Endothelial cell of umbilical vein (primary cell): ENCODE measurements around the gene TNFSF18. TPM values are rescaled to one million over a fixed set of nuclear protein-coding genes. Genes with fewer than 3 reads are reported as not detected.

Experiments used
- BruUV-seq: library from RNA; stranded (reverse); fragments of 400-500 nt; replicated peaks from 2 replicates; lab custom pipeline; 2021; lab: Mats Ljungman, UMichigan
- CTCF ChIA-PET: fragments of 300-600, 350-600 bp; sonication (Branson Sonifier 250); formaldehyde crosslinking; loops from one replicate; lab custom pipeline; 2021; ENCODE audit warnings: antibody characterized with exemption, inconsistent platforms; lab: Charles Lee
- POLR2A ChIA-PET: fragments of 300-600, 350-600 bp; sonication (Branson Sonifier 250); formaldehyde crosslinking; loops from one replicate; lab custom pipeline; 2021; ENCODE audit warnings: antibody characterized with exemption, inconsistent platforms; lab: Charles Lee
- DNase-seq: peaks from one replicate; pipeline ENCODE4 v3.0.0-alpha.2; 2011; ENCODE audit warnings: low read depth, low spot score
- FAIRE-seq: peaks from 2 replicates; lab custom pipeline; 2011; peaks lifted over from hg19 to GRCh38; lab: Jason Lieb, UNC
- H2AFZ ChIP-seq: 2 replicates; pipeline ENCODE4 v1.6.0; 2012; ENCODE audit warnings: low read depth, low read length, control low read depth, inconsistent platforms
- H3K27ac ChIP-seq: 2 replicates; pipeline ENCODE4 v1.5.1; 2011; ENCODE audit warnings: low read depth, mild to moderate bottlenecking, control low read depth, low read length, moderate library complexity; ENCODE audit not compliant: insufficient read depth
- H3K27me3 ChIP-seq, 2 experiments: 2 replicates each; pipeline versions ENCODE4 v1.6.0 to v1.6.1; 2011; ENCODE audit warnings: low read length in 2 of 2, mixed read lengths in 1 of 2; ENCODE audit not compliant: control insufficient read depth in 2 of 2, insufficient read depth in 2 of 2
- H3K36me3 ChIP-seq, 2 experiments: 2 replicates in 1 of 2; 3 replicates in 1 of 2; pipeline ENCODE4 v1.5.1; 2011; ENCODE audit warnings: low read length in 2 of 2, mild to moderate bottlenecking in 1 of 2, moderate library complexity in 1 of 2; ENCODE audit not compliant: control insufficient read depth in 2 of 2, insufficient read depth in 2 of 2; ENCODE audit errors: extremely low read depth in 1 of 2
- H3K4me1 ChIP-seq: 3 replicates; pipeline ENCODE4 v1.5.1; 2011; ENCODE audit warnings: mild to moderate bottlenecking, low read length; ENCODE audit not compliant: control insufficient read depth, insufficient read depth; ENCODE audit errors: extremely low read depth
- H3K4me2 ChIP-seq: 2 replicates; pipeline ENCODE4 v1.6.1; 2011; ENCODE audit warnings: low read length, control low read depth, mixed read lengths; ENCODE audit not compliant: insufficient read depth
- H3K4me3 ChIP-seq, 3 experiments: fragments of 200-600 bp in 1 of 3; sonication (generic), shearing (Covaris generic) in 1 of 3; replicated peaks in 1 of 3; 2 replicates each; pipeline ENCODE4 v1.5.1; 2011 to 2016; ENCODE audit warnings: control low read depth in 3 of 3, low read length in 3 of 3, mild to moderate bottlenecking in 2 of 3, inconsistent platforms in 1 of 3, low read depth in 1 of 3, moderate library complexity in 1 of 3; ENCODE audit not compliant: insufficient read depth in 1 of 3
- H3K79me2 ChIP-seq: 2 replicates; pipeline ENCODE4 v1.6.0; 2012; ENCODE audit warnings: low read length, inconsistent platforms; ENCODE audit not compliant: control insufficient read depth, insufficient read depth
- H3K9ac ChIP-seq: replicated peaks from 2 replicates; pipeline ENCODE3; 2011; ENCODE audit warnings: low read length, control low read depth; ENCODE audit not compliant: insufficient read depth; ENCODE audit errors: extremely low read depth
- H3K9me1 ChIP-seq: replicated peaks from 3 replicates; pipeline ENCODE4 v1.6.0; 2011; ENCODE audit warnings: mild to moderate bottlenecking, low read length; ENCODE audit not compliant: control insufficient read depth, insufficient read depth; ENCODE audit errors: extremely low read depth
- H3K9me3 ChIP-seq: replicated peaks from 2 replicates; pipeline ENCODE4 v1.5.1; 2012; ENCODE audit warnings: low read length, inconsistent platforms; ENCODE audit not compliant: control insufficient read depth, insufficient read depth
- H4K20me1 ChIP-seq: replicated peaks from 2 replicates; pipeline ENCODE3; 2011; ENCODE audit warnings: mild to moderate bottlenecking, low read length; ENCODE audit not compliant: control insufficient read depth, insufficient read depth; ENCODE audit errors: extremely low read depth
- EZH2 ChIP-seq: IDR thresholded peaks from 2 replicates; pipeline ENCODE4 v1.6.1; 2012; ENCODE audit warnings: borderline replicate concordance, low read depth, mild to moderate bottlenecking, moderate library complexity, low read length, inconsistent platforms; ENCODE audit not compliant: severe bottlenecking
- FOS ChIP-seq: IDR thresholded peaks from 2 replicates; pipeline ENCODE4 v1.6.1; 2011; ENCODE audit warnings: mild to moderate bottlenecking, low read length, moderate library complexity, borderline replicate concordance; ENCODE audit not compliant: insufficient read depth
- GATA2 ChIP-seq: IDR thresholded peaks from 2 replicates; pipeline ENCODE4 v1.7.0; 2011; ENCODE audit warnings: low read depth, mild to moderate bottlenecking, moderate library complexity, mixed read lengths, low read length; ENCODE audit not compliant: insufficient read length, insufficient read depth
- JUN ChIP-seq: IDR thresholded peaks from 2 replicates; pipeline ENCODE4 v1.6.1; 2011; ENCODE audit warnings: borderline replicate concordance, low read depth; ENCODE audit not compliant: insufficient read length, insufficient read depth
- MYC ChIP-seq: IDR thresholded peaks from one replicate; pipeline ENCODE4 v1.6.1; 2011; ENCODE audit warnings: mild to moderate bottlenecking, low read depth, low read length
- POLR2A ChIP-seq: IDR thresholded peaks from 2 replicates; pipeline ENCODE4 v1.6.1; 2012; ENCODE audit warnings: low read depth, mild to moderate bottlenecking, control low read depth, low read length
- POLR2AphosphoS5 ChIP-seq: IDR thresholded peaks from 2 replicates; pipeline ENCODE4 v1.6.1; 2012; ENCODE audit warnings: low read depth, mild to moderate bottlenecking, control low read depth, low read length, moderate library complexity; ENCODE audit not compliant: insufficient read depth
- dilution Hi-C: fragments of 300-500 bp; cut with MboI; formaldehyde crosslinking; loops from one replicate; pipeline ENCODE4 v1.15.0; 2019; ENCODE audit warnings: low sequenced_read_pairs; ENCODE audit not compliant: extremely low pct_ligation_motif_present
- intact Hi-C: fragments of 100-400 bp; cut with micrococcal nuclease; formaldehyde crosslinking; loops from one replicate; pipeline ENCODE4 v1.10.0; 2022
- polyA plus RNA-seq, 4 experiments: library from polyadenylated mRNA; depleted of rRNA in 3 of 4; stranded (reverse) in 3 of 4; unstranded in 1 of 4; fragments of >200 nt; gene quantifications; 2 replicates each; pipeline versions ENCODE4 v1.2.1 to v1.2.3, GENCODE V29; 2011 to 2012; ENCODE audit warnings: missing spikeins in 1 of 4
- total RNA-seq: library from RNA; stranded (reverse); gene quantifications from 2 replicates; pipeline ENCODE4 v1.2.3, GENCODE V29; 2021
- TF ChIP-seq, protein P1 (sequence below): IDR thresholded peaks from 2 replicates; pipeline ENCODE4 v1.6.1; 2011; ENCODE audit not compliant: insufficient read depth, insufficient read length
- TF ChIP-seq, protein P2 (sequence below), 2 donors: IDR thresholded peaks; 1 replicate in 1 of 2; 2 replicates in 1 of 2; pipeline ENCODE4 v1.5.1; 2011; ENCODE audit warnings: low read length in 2 of 2, mild to moderate bottlenecking in 2 of 2, moderate library complexity in 2 of 2, control low read depth in 1 of 2, inconsistent platforms in 1 of 2, low read depth in 1 of 2; ENCODE audit not compliant: insufficient read depth in 1 of 2; ENCODE audit errors: extremely low read depth in 1 of 2

The TNFSF18 gene
- total and polyA plus RNA-seq, 2 donors (not counting 3 experiments of a cell fraction or from before 2014, with no cell fraction given): 15.3 to 39.4 TPM

DNA sequence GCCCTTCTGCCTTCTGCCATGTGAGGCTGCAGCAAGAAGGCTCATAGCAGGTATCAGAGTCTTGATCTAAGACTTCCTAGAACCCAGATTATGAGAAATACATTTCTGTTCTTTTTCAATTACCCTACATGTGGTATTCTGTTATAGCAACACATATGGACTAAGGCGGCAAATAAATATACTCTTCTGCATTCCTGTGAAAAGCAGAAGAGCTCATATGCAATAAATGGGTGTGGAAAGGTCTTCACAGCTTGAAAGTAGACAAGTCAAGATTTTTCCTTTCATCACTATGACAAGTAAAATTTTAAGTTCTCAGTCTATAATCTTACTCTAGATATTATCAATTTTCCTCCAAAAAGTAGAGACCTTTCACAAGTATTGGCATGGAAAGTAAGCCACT lies 36.6 kb downstream of the TNFSF18 start:
- no peak overlapping the region for H3K27ac ChIP-seq
- BruUV-seq: no TSS peak
- no peaks in the 10 kb centered on the region for H4K20me1 ChIP-seq
- TF ChIP-seq FOS (no peak), GATA2 (no peak), EZH2 (no peak), POLR2A (no peak), JUN (no peak), MYC (no peak), POLR2AphosphoS5 (no peak)
- TF ChIP-seq, protein P1, sequence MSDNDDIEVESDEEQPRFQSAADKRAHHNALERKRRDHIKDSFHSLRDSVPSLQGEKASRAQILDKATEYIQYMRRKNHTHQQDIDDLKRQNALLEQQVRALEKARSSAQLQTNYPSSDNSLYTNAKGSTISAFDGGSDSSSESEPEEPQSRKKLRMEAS: no peak
- TF ChIP-seq, protein P2, sequence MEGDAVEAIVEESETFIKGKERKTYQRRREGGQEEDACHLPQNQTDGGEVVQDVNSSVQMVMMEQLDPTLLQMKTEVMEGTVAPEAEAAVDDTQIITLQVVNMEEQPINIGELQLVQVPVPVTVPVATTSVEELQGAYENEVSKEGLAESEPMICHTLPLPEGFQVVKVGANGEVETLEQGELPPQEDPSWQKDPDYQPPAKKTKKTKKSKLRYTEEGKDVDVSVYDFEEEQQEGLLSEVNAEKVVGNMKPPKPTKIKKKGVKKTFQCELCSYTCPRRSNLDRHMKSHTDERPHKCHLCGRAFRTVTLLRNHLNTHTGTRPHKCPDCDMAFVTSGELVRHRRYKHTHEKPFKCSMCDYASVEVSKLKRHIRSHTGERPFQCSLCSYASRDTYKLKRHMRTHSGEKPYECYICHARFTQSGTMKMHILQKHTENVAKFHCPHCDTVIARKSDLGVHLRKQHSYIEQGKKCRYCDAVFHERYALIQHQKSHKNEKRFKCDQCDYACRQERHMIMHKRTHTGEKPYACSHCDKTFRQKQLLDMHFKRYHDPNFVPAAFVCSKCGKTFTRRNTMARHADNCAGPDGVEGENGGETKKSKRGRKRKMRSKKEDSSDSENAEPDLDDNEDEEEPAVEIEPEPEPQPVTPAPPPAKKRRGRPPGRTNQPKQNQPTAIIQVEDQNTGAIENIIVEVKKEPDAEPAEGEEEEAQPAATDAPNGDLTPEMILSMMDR (IDR thresholded peaks at IDR 0.05; ENCODE audit: extremely low read depth in 1 of 2, insufficient read depth in 1 of 2, low read depth in 1 of 2, low read length in 2 of 2): no peak
- no peaks in the 10 kb centered on the region for H3K9me3 ChIP-seq
- no peaks in the 10 kb centered on the region for H3K79me2 ChIP-seq
- CTCF ChIA-PET: no interaction called here
- POLR2A ChIA-PET: no interaction called here
- no peak overlapping the region for H3K4me2 ChIP-seq
- FAIRE-seq: no peak
- H3K9me1 ChIP-seq: no peaks in the 10 kb centered on the region
- intact Hi-C loops (no loop called here), dilution Hi-C loops (no loop called here)
- H3K9ac ChIP-seq: no peak overlapping the region
- no peak for DNase-seq
- no peak overlapping the region for H3K4me3 ChIP-seq
- H3K36me3 ChIP-seq: no peaks in the 10 kb centered on the region
- no peaks in the 10 kb centered on the region for H3K27me3 ChIP-seq
- H2AFZ ChIP-seq: no peak overlapping the region
- peaks cover 10% of the 10 kb centered on the region for H3K4me1 ChIP-seq
